Measurements from ENCODE around the gene KCNJ12. TPM values are rescaled to one million over a fixed set of nuclear protein-coding genes. Genes with fewer than 3 reads are reported as not detected.

KCNJ12 gene
- total RNA-seq, 1 donor from 2014 or later, result not detected

DNA sequence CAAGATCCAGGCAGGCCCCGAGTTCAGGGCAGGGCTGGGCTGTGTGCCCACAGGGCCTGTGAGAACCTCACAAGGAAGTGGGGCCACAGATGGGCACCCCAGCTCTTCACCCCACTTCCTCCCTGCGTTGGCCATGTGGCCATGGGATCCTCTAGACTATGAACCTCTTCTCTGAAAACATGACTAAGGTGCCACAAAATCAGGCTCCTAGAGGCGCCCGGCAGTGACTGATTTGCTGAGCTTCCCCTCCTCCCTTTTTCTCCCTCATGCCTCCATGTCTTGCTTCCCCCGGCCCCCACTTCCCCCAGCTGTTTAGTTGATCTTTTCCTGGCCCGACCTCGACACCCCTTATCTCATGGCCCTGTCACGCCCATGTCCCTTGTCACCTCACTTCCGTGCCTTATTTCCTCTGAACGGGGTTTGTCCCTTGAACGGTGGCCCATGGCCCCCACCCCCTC lies 87.1 kb downstream of the KCNJ12 start:
- Mint-ChIP-seq H3K9me3 (no peaks in the 10 kb centered on the region), H3K36me3 (ENCODE audit: low read depth) (no peaks in the 10 kb centered on the region), H3K4me1 (peaks cover 10% of the 10 kb centered on the region), H3K4me3 (no peak overlapping the region), H3K27me3 (peaks cover 12% of the 10 kb centered on the region), H3K27ac (no peak overlapping the region)
- TF ChIP-seq, protein P1, sequence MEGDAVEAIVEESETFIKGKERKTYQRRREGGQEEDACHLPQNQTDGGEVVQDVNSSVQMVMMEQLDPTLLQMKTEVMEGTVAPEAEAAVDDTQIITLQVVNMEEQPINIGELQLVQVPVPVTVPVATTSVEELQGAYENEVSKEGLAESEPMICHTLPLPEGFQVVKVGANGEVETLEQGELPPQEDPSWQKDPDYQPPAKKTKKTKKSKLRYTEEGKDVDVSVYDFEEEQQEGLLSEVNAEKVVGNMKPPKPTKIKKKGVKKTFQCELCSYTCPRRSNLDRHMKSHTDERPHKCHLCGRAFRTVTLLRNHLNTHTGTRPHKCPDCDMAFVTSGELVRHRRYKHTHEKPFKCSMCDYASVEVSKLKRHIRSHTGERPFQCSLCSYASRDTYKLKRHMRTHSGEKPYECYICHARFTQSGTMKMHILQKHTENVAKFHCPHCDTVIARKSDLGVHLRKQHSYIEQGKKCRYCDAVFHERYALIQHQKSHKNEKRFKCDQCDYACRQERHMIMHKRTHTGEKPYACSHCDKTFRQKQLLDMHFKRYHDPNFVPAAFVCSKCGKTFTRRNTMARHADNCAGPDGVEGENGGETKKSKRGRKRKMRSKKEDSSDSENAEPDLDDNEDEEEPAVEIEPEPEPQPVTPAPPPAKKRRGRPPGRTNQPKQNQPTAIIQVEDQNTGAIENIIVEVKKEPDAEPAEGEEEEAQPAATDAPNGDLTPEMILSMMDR (IDR thresholded peaks at IDR 0.05), result no peak
- intact Hi-C loops (cut with micrococcal nuclease), result no loop called here
- CTCF ChIA-PET, result no interaction called here
- DNase-seq, result no peak
- no peak for ATAC-seq (ENCODE audit: low read depth)
- POLR2A ChIA-PET, result no interaction called here

GRCh38 chr17:21463779-21464407 lies 87.7 kb downstream of the KCNJ12 start:
- CTCF ChIA-PET, result no interaction called here
- Mint-ChIP-seq H3K4me3 (no peak overlapping the region), H3K36me3 (ENCODE audit: low read depth) (no peaks in the 10 kb centered on the region), H3K27ac (no peak overlapping the region), H3K27me3 (peaks cover 11% of the 10 kb centered on the region), H3K4me1 (peaks cover 10% of the 10 kb centered on the region), H3K9me3 (no peaks in the 10 kb centered on the region)
- intact Hi-C loops (cut with micrococcal nuclease), result no loop called here
- TF ChIP-seq, protein P1 (IDR thresholded peaks at IDR 0.05), result no peak
- ATAC-seq (ENCODE audit: low read depth), result no peak
- POLR2A ChIA-PET, result no interaction called here
- DNase-seq, result no peak

GRCh38 chr17:21464611-21465021 lies 88.5 kb downstream of the KCNJ12 start:
- Mint-ChIP-seq H3K27me3 (peaks cover 10% of the 10 kb centered on the region), H3K9me3 (no peaks in the 10 kb centered on the region), H3K4me1 (peaks cover 10% of the 10 kb centered on the region), H3K4me3 (no peak overlapping the region), H3K27ac (no peak overlapping the region), H3K36me3 (ENCODE audit: low read depth) (no peaks in the 10 kb centered on the region)
- ChIA-PET POLR2A (no interaction called here), CTCF (no interaction called here)
- ATAC-seq (ENCODE audit: low read depth) (no peak), DNase-seq (no peak)
- TF ChIP-seq, protein P1 (IDR thresholded peaks at IDR 0.05), result no peak
- intact Hi-C loops (cut with micrococcal nuclease), result no loop called here

DNA sequence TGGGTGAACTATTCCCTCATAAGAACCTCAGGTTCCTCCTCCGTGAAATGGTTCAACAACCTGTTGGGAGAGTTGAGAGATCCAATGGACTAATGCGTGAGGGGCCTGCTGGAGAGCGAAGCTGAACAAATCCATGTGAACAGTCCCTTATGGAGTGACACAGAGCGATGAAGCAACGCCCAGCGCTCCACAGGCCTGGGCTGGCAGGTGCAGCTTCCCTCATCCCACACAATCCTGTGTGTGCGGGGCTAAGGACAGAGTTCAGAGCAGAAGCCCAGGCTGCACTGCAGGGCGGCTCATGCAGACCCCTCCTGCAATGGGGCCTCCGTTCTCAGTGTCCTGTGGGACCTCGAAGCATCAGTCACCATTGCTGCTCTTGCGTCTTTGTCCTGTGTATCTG lies 90.4 kb downstream of the KCNJ12 start:
- Mint-ChIP-seq H3K27me3 (peaks cover 13% of the 10 kb centered on the region), H3K27ac (no peak overlapping the region), H3K9me3 (no peaks in the 10 kb centered on the region), H3K4me1 (peaks cover 16% of the 10 kb centered on the region), H3K4me3 (no peak overlapping the region), H3K36me3 (ENCODE audit: low read depth) (no peaks in the 10 kb centered on the region)
- DNase-seq (no peak), ATAC-seq (ENCODE audit: low read depth) (no peak)
- ChIA-PET POLR2A (no interaction called here), CTCF (no interaction called here)
- intact Hi-C loops (cut with micrococcal nuclease), result no loop called here
- TF ChIP-seq, protein P1 (IDR thresholded peaks at IDR 0.05), result no peak

DNA sequence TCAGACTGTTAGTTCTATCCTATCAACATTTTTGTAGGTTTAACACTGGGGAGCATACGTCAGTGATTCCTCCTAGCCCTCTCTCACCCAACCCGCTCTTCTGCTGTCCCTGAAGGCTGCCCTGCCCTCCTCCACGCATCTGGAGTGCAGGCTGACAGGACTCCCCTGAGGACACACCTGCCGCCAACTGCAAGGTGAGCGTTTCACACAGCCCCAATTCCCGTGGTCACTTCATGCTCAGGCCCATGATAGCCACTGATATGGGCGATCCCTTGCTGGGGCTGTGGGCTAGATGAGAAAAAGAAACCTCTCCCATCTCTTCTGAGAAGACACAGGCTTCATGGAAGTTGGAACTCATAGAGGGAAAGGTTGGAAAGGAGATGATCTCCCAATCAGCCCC lies 91.0 kb downstream of the KCNJ12 start:
- H3K27ac Mint-ChIP-seq, result no peak overlapping the region
- intact Hi-C loops (cut with micrococcal nuclease), result no loop called here

More for the DNA sequence above, 91.0 kb downstream of the KCNJ12 start:
- TF ChIP-seq, protein P1 (IDR thresholded peaks at IDR 0.05), result no peak
- Mint-ChIP-seq H3K36me3 (ENCODE audit: low read depth) (no peaks in the 10 kb centered on the region), H3K9me3 (no peaks in the 10 kb centered on the region), H3K4me1 (peaks cover 16% of the 10 kb centered on the region), H3K4me3 (no peak overlapping the region), H3K27me3 (peaks cover 13% of the 10 kb centered on the region)
- DNase-seq, result no peak
- CTCF ChIA-PET, result no interaction called here
- POLR2A ChIA-PET, result no interaction called here
- ATAC-seq (ENCODE audit: low read depth), result no peak

Measured in activated B cell treated with CpG ODN at 0.5 μM for 24 hours (primary cell).